ENCODE measurements around the gene NTM.

DNA sequence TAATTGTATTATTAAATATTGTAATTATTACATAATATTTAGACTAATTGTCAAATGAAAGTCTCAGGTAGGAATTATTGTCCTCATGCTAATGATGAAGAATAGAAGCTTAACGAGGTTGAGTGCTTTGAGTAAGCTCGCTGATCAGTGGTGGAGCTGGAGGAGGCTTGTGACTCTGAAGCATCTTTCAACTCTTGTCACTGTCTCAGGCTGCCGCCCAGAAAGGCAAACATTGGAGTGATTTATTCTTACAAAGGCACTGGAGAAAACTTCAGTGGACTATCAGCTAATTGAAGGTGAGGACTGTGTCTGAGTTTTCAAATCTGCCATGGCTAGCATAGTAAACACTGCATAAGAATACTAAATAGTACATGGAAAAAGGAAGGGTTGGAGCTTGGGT lies 595.1 kb downstream of the NTM start:
- TF ChIP-seq, protein P1, sequence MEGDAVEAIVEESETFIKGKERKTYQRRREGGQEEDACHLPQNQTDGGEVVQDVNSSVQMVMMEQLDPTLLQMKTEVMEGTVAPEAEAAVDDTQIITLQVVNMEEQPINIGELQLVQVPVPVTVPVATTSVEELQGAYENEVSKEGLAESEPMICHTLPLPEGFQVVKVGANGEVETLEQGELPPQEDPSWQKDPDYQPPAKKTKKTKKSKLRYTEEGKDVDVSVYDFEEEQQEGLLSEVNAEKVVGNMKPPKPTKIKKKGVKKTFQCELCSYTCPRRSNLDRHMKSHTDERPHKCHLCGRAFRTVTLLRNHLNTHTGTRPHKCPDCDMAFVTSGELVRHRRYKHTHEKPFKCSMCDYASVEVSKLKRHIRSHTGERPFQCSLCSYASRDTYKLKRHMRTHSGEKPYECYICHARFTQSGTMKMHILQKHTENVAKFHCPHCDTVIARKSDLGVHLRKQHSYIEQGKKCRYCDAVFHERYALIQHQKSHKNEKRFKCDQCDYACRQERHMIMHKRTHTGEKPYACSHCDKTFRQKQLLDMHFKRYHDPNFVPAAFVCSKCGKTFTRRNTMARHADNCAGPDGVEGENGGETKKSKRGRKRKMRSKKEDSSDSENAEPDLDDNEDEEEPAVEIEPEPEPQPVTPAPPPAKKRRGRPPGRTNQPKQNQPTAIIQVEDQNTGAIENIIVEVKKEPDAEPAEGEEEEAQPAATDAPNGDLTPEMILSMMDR (IDR thresholded peaks at IDR 0.05 in 8 of 11, conservative IDR thresholded peaks at IDR 0.05 in 3 of 11) = no peak
- TF ChIP-seq POLR2A (IDR thresholded peaks at IDR 0.05) = no peak

All from spleen (tissue), 7 donors.